Measurements from ENCODE around the gene FYCO1.

DNA sequence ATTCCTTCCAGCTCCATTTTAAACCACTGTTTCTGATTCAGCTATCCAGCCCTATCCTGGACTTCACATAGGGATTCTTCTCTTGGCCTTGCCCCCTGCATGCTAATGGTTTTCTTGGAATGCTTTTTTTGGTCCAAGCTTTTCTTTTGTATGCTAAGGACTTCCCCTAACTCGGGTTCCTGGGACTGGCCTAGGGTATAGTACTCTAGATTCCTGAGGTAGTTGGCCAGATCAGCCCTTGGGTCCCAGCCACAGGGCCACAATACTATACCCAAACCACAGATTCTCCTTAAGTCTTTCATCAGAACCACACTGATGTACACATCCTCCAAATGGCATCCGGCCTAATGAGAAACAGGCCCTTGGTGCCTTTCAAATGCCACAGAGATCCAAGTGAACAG, 2.8 kb downstream of the FYCO1 start:
- TF ChIP-seq, protein P1, sequence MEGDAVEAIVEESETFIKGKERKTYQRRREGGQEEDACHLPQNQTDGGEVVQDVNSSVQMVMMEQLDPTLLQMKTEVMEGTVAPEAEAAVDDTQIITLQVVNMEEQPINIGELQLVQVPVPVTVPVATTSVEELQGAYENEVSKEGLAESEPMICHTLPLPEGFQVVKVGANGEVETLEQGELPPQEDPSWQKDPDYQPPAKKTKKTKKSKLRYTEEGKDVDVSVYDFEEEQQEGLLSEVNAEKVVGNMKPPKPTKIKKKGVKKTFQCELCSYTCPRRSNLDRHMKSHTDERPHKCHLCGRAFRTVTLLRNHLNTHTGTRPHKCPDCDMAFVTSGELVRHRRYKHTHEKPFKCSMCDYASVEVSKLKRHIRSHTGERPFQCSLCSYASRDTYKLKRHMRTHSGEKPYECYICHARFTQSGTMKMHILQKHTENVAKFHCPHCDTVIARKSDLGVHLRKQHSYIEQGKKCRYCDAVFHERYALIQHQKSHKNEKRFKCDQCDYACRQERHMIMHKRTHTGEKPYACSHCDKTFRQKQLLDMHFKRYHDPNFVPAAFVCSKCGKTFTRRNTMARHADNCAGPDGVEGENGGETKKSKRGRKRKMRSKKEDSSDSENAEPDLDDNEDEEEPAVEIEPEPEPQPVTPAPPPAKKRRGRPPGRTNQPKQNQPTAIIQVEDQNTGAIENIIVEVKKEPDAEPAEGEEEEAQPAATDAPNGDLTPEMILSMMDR (optimal IDR thresholded peaks at IDR 0.05 in 1 of 3, IDR thresholded peaks at IDR 0.05 in 1 of 3, conservative IDR thresholded peaks at IDR 0.05 in 1 of 3; ENCODE audit: extremely low read depth in 1 of 3, insufficient read depth in 2 of 3, low read length in 3 of 3): no peak
- no peak for TF ChIP-seq EZH2 (IDR thresholded peaks at IDR 0.05; ENCODE audit: low read length)
